HepG2 (cell line): ENCODE measurements around the gene GABRG3. TPM values are rescaled to one million over a fixed set of nuclear protein-coding genes. Genes with fewer than 3 reads are reported as not detected.

Experiments
- ATAC-seq: fragments of 200-7000 bp; cut with Tn5 transposase; 3 replicates; pipeline ENCODE4 v1.9.1; 2020; ENCODE audit warnings: mild to moderate bottlenecking, moderate library complexity
- BruUV-seq: library from RNA; stranded (reverse); fragments of 400-500 nt; replicated peaks from 2 replicates; lab custom pipeline; 2021; lab: Mats Ljungman, UMichigan
- CTCF ChIA-PET: fragments of 300-600 bp; formaldehyde crosslinking; extraction: SDS; loops from one replicate; lab custom pipeline; 2021; ENCODE audit warnings: low total read pairs, inconsistent platforms, low intra/inter-chr PET ratio; lab: Yijun Ruan, JAX
- POLR2A ChIA-PET: fragments of 350-600 bp; sonication (Branson Sonifier 250); formaldehyde crosslinking; loops from one replicate; lab custom pipeline; 2020; ENCODE audit warnings: antibody characterized with exemption, inconsistent platforms; lab: Yijun Ruan, JAX
- DNase-seq: peaks from one replicate; pipeline ENCODE4 v3.0.0-alpha.2; 2015; ENCODE audit warnings: low spot score
- FAIRE-seq: peaks from 3 replicates; lab custom pipeline; 2011; peaks lifted over from hg19 to GRCh38; lab: Jason Lieb, UNC
- H2AFZ ChIP-seq: one replicate; pipeline ENCODE4 v1.6.1; 2011; ENCODE audit warnings: low read length, inconsistent platforms
- H3K27ac ChIP-seq: fragments of 300-600 bp; 3 replicates; pipeline ENCODE4 v1.8.0; 2011; ENCODE audit warnings: mixed run types, mild to moderate bottlenecking, mixed read lengths, low read length, inconsistent platforms; ENCODE audit not compliant: insufficient read depth; ENCODE audit errors: extremely low read length
- H3K27me3 ChIP-seq, 2 experiments: fragments of 200-600 bp in 1 of 2; 2 replicates in 1 of 2; 3 replicates in 1 of 2; pipeline versions ENCODE4 v1.6.0 to v1.8.0; 2011; ENCODE audit warnings: low read length in 2 of 2, mild to moderate bottlenecking in 2 of 2, moderate library complexity in 2 of 2, inconsistent platforms in 1 of 2; ENCODE audit not compliant: insufficient read depth in 2 of 2, control insufficient read depth in 1 of 2
- H3K36me3 ChIP-seq, 2 experiments: fragments of 200-600 bp in 1 of 2; replicated peaks in 1 of 2; 2 replicates in 1 of 2; 3 replicates in 1 of 2; pipeline versions ENCODE4 v1.5.1 to v1.8.0; 2011; ENCODE audit warnings: low read length in 2 of 2, inconsistent platforms in 1 of 2; ENCODE audit not compliant: insufficient read depth in 2 of 2, control insufficient read depth in 1 of 2
- H3K4me1 ChIP-seq: 2 replicates; pipeline ENCODE4 v1.5.1; 2012; ENCODE audit warnings: low read length, inconsistent platforms; ENCODE audit not compliant: insufficient read depth
- H3K4me2 ChIP-seq: 2 replicates; pipeline ENCODE4 v1.6.0; 2011; ENCODE audit warnings: low read depth, low read length, inconsistent platforms
- H3K4me3 ChIP-seq, 3 experiments: fragments of 200-600 bp in 1 of 3; sonication (generic), shearing (Covaris generic) in 1 of 3; replicated peaks in 1 of 3; 2 replicates each; pipeline ENCODE4 v1.5.1; 2011 to 2016; ENCODE audit warnings: low read length in 3 of 3, inconsistent platforms in 2 of 3, low read depth in 2 of 3, mild to moderate bottlenecking in 2 of 3, control low read depth in 1 of 3, mixed read lengths in 1 of 3; ENCODE audit not compliant: insufficient read depth in 1 of 3
- H3K79me2 ChIP-seq: one replicate; pipeline ENCODE4 v1.6.1; 2011; ENCODE audit warnings: low read length, inconsistent platforms; ENCODE audit not compliant: insufficient read depth
- H3K9ac ChIP-seq: 2 replicates; pipeline ENCODE4 v1.6.0; 2011; ENCODE audit warnings: mild to moderate bottlenecking, low read depth, low read length, inconsistent platforms; ENCODE audit not compliant: insufficient read depth
- H3K9me3 ChIP-seq: 2 replicates; pipeline ENCODE4 v1.5.1; 2012; ENCODE audit warnings: mild to moderate bottlenecking, low read length
- H4K20me1 ChIP-seq: 2 replicates; pipeline ENCODE4 v1.6.0; 2011; ENCODE audit warnings: inconsistent platforms, mild to moderate bottlenecking, low read length, moderate library complexity; ENCODE audit not compliant: insufficient read depth
- CBX2 ChIP-seq, 2 experiments: fragments of 200-600 bp in 1 of 2; sonication (generic); formaldehyde crosslinking in 1 of 2; IDR thresholded peaks; 2 replicates each; pipeline versions ENCODE4 v1.7.0 to v1.8.1; 2018 to 2022; ENCODE audit warnings: low read depth in 2 of 2, low read length in 1 of 2, mild to moderate bottlenecking in 1 of 2, missing genetic modification reagents in 1 of 2
- CCAR2 ChIP-seq: fragments of 200-400 bp; formaldehyde crosslinking; optimal IDR thresholded peaks from 2 replicates; pipeline ENCODE3; 2018; ENCODE audit warnings: low read depth, mild to moderate bottlenecking, low read length, moderate library complexity
- NRL ChIP-seq: sonication (generic); formaldehyde crosslinking; IDR thresholded peaks from 2 replicates; pipeline ENCODE4 v1.5.0; 2020; ENCODE audit warnings: missing genetic modification reagents, mild to moderate bottlenecking, moderate library complexity, borderline replicate concordance
- REPIN1 ChIP-seq: sonication (generic); formaldehyde crosslinking; IDR thresholded peaks from 2 replicates; pipeline ENCODE4 v1.8.0; 2022; ENCODE audit warnings: missing genetic modification reagents, low read depth, mild to moderate bottlenecking, borderline replicate concordance
- SP140L ChIP-seq: sonication (generic); formaldehyde crosslinking; IDR thresholded peaks from 2 replicates; pipeline ENCODE4 v1.4.0; 2020; ENCODE audit warnings: missing genetic modification reagents, borderline replicate concordance
- ZNF782 ChIP-seq: sonication (generic); formaldehyde crosslinking; IDR thresholded peaks from 2 replicates; pipeline ENCODE4 v1.4.0; 2020; ENCODE audit warnings: missing genetic modification reagents, mild to moderate bottlenecking, borderline replicate concordance
- WGBS: methylation state at CpG from one replicate; pipeline ENCODE4 v1.1.6; 2017; ENCODE audit warnings: low lambda C conversion rate; 5-methylcytosine and 5-hydroxymethylcytosine counted together
- in situ Hi-C: cut with HindIII; loops from 2 replicates; pipeline ENCODE4 v1.10.0; 2017; ENCODE audit warnings: low pct_unique_long_range_greater_than_20kb; ENCODE audit not compliant: extremely low pct_ligation_motif_present
- intact Hi-C: fragments of 100-400 bp; cut with micrococcal nuclease; formaldehyde crosslinking; loops from one replicate; pipeline ENCODE4 v1.10.0; 2022; ENCODE audit not compliant: unreplicated experiment
- polyA plus RNA-seq, 8 experiments: library from polyadenylated mRNA; depleted of rRNA in 3 of 8; stranded (reverse) in 7 of 8; unstranded in 1 of 8; fragments of >200 nt; fragmentation: Illumina TruSeq in 4 of 8; extraction: Trizol in 4 of 8; gene quantifications; 2 replicates each; pipeline versions ENCODE4 v1.2.1 to v1.2.3, GENCODE V29; 2011 to 2016; ENCODE audit warnings: low read depth in 4 of 8, missing spikeins in 1 of 8, mixed read lengths in 1 of 8; ENCODE audit not compliant: insufficient read depth in 1 of 8
- total RNA-seq, 5 experiments: library from RNA; depleted of rRNA; stranded (reverse); fragments of >200 nt; fragmentation: Illumina TruSeq; extraction: Trizol; gene quantifications; 2 replicates each; pipeline ENCODE4 v1.2.3, GENCODE V29; 2016; ENCODE audit warnings: low read depth in 1 of 5
- TF ChIP-seq, protein P1 (sequence below): sonication (generic); formaldehyde crosslinking; IDR thresholded peaks from 2 replicates; pipeline ENCODE4 v1.4.0; 2020; ENCODE audit warnings: missing genetic modification reagents
- TF ChIP-seq, protein P2 (sequence below): sonication (generic); formaldehyde crosslinking; IDR thresholded peaks from 2 replicates; pipeline ENCODE4 v1.5.1; 2020; ENCODE audit warnings: missing genetic modification reagents, mild to moderate bottlenecking, borderline replicate concordance

GABRG3 gene
- total and polyA plus RNA-seq, 2 of the 13 experiments (the other 11 are each of a cell fraction or from before 2014, with no cell fraction given): not detected

DNA sequence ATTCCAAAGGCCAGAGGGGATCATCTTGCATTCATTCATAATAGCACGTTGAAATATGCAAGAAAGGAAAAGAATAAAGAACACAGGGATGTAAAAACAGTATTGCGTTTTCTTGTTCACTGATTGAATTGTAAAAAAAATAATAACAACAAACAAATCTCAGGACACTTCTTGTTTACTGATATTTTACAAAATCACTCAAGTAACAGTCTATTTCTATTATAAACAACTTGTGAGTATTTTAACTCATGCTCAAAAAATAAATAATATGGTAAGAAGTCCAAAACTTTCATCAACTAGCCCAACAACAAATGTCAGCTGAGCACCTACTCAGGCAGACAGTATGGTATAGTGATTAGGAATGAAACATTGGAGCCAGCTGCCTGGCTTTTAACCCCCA is 2.2 kb upstream of the GABRG3 start (continued):
- TF ChIP-seq, protein P1, sequence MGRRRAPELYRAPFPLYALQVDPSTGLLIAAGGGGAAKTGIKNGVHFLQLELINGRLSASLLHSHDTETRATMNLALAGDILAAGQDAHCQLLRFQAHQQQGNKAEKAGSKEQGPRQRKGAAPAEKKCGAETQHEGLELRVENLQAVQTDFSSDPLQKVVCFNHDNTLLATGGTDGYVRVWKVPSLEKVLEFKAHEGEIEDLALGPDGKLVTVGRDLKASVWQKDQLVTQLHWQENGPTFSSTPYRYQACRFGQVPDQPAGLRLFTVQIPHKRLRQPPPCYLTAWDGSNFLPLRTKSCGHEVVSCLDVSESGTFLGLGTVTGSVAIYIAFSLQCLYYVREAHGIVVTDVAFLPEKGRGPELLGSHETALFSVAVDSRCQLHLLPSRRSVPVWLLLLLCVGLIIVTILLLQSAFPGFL: no peak
- no peak for TF ChIP-seq NRL
- TF ChIP-seq CBX2 (IDR thresholded peaks at IDR 0.05; ENCODE audit: low read depth, low read length): no peak
- TF ChIP-seq CBX2 (CRISPR knock-in tag; IDR thresholded peaks at IDR 0.05; ENCODE audit: low read depth): no peak
- no peak for TF ChIP-seq CCAR2
- TF ChIP-seq REPIN1 (CRISPR knock-in tag): no peak
- TF ChIP-seq SP140L (CRISPR knock-in tag): no peak
- no peak for TF ChIP-seq ZNF782 (CRISPR knock-in tag)
- TF ChIP-seq, all 625 proteins: peak for 0

DNA sequence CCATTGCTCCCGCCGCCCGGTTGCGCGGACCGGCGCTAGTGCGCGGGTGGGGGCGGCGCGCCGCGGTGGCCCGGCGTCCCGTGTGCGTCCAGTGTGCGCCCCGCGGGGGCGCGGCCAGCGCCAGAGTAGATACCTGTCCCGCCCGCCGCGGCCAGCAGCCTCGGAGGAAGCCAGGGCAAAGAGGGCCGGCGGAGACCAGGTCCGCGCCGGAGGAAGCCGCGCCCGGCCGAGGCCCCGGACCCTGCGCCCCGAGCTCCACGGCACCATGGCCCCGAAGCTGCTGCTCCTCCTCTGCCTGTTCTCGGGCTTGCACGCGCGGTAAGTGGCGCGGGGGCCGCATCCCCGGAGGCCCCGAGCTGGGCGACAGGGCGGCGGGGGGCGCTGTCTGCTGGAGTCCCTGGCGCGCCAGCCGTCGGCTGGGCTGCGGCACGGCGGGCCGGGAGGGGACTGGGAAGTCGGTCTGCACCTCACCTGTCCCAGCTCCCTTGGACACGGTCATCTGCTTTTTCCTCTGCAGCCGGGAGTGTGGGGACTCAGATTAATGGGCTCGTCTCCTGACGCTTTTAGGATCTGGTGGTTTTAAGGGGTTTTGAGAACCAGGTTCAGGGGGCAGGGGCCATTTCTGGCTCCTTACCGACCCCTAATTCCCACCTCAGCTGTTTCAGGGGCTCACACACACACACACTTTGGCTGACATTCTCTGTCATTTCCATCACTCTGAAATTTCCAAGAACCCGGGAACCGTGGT is 464 bp downstream of the GABRG3 start:
- Histone ChIP-seq H3K9me3 (no peaks in the 10 kb centered on the region), H2AFZ (no peak overlapping the region), H3K4me1 (no peaks in the 10 kb centered on the region), H3K36me3 (no peaks in the 10 kb centered on the region), H3K9ac (no peak overlapping the region), H4K20me1 (no peaks in the 10 kb centered on the region), H3K4me3 (no peak overlapping the region), H3K27ac (no peak overlapping the region), H3K4me2 (no peak overlapping the region), H3K79me2 (no peaks in the 10 kb centered on the region), H3K27me3 (no peaks in the 10 kb centered on the region; a peak in 1 of 5 replicates)
- 78% methylated on average over 24 of the region's 72 CpGs for WGBS
- ATAC-seq: no peak
- ChIA-PET CTCF (no interaction called here), POLR2A (no interaction called here)
- intact Hi-C loops (no loop called here), in situ Hi-C loops (no loop called here)
- TF ChIP-seq, protein P2, sequence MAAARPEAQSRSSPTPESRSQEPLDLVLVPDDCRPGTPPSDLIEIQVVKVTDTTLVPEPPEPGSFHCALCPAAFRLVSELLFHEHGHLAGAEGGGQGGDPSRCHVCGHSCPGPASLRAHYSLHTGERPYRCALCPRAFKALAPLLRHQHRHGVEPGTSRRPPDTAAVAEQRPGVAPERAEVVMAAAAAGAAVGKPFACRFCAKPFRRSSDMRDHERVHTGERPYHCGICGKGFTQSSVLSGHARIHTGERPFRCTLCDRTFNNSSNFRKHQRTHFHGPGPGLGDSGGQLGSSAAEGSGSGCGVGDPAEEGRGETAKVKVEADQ (CRISPR knock-in tag): no peak
- FAIRE-seq: no peak
- DNase-seq: no peak
- no TSS peak for BruUV-seq
